A673 (cell line): ENCODE data around the gene ST7L.

Experiments used
- CTCF ChIP-seq: fragments of 300-800, 200-600 bp; sonication (generic); conservative IDR thresholded peaks from 2 replicates; pipeline ENCODE4 v1.5.1; 2017; ENCODE audit warnings: low read depth, mild to moderate bottlenecking, antibody characterized with exemption, low read length, moderate library complexity, mixed read lengths
- EZH2 ChIP-seq: fragments of 200-600 bp; sonication (generic); IDR thresholded peaks from 2 replicates; pipeline ENCODE4 v1.6.1; 2017; ENCODE audit warnings: borderline replicate concordance, low read depth, mild to moderate bottlenecking, mixed read lengths, antibody characterized with exemption, low read length; ENCODE audit not compliant: poor library complexity, severe bottlenecking

- TF ChIP-seq CTCF = no peak
- no peak for TF ChIP-seq EZH2
These were observed 85.9 kb downstream of the ST7L start for GRCh38 chr1:112533029-112533428.
